Subcutaneous adipose tissue (tissue), 4 donors: ENCODE measurements around the gene GRIN2A. TPM values are rescaled to one million over a fixed set of nuclear protein-coding genes. Genes with fewer than 3 reads are reported as not detected.

Experiments
- total RNA-seq, 4 donors: library from RNA; depleted of rRNA; stranded (reverse); fragments of >200 nt; gene quantifications; one replicate each; pipeline ENCODE4 v1.1.0, GENCODE V29; 2016
- TF ChIP-seq, protein P1 (sequence below): fragments of 450-650 bp; IDR thresholded peaks from one replicate; pipeline ENCODE4 v1.5.1; 2016; ENCODE audit warnings: low read depth, mild to moderate bottlenecking, control low read depth, antibody characterized with exemption, moderate library complexity

GRIN2A gene
- total RNA-seq, 4 donors from 2014 or later, result under 0.01 to 0.19 (median 0.17) TPM; not detected in 1

DNA sequence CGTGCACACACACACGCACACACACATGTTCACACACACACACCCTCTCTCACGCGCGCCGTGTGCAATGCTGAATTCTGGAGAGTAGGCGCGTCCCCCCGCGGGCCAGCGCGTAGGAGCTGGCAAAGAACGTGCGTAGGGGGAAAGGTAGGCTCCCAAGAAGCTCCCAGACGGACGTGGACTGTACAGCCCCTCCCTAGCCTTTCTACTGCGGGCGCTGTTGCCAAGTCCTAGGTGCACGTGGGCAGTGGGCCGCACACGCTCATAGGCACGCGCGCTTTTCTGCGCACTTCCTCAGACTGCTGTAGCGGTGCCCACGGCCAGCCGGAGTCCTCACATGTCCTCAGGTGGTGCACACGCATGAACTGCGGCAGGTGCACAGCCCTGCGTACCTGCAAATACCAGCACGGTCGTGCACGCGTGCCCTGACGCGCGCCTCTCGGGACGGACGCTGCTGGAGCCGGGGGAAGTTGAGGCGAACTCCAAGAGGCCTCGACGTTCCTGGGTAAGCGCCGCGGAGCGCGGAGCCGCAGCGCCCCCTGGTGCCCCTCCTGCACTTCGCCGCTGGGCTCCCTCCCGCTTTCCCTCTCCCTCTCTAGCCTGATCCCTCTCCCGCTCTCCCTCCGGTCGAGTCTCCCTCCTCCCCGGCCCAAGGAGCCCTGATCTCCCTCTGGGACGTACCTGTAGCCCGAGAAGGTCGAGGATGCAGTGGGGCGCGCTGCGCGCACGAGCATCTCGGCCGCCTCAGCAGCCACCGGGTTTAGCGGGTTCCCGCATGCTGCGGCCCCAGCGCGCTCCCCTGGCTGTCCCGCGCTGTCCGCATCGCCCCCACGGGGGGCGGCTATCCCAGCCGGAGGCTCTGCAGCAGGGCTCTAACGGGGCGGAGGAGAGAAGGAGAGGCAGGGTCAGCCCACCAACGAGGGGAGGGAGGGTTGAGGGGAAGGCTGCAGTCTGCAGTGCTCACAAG is 749 bp downstream of the GRIN2A start:
- TF ChIP-seq, protein P1, sequence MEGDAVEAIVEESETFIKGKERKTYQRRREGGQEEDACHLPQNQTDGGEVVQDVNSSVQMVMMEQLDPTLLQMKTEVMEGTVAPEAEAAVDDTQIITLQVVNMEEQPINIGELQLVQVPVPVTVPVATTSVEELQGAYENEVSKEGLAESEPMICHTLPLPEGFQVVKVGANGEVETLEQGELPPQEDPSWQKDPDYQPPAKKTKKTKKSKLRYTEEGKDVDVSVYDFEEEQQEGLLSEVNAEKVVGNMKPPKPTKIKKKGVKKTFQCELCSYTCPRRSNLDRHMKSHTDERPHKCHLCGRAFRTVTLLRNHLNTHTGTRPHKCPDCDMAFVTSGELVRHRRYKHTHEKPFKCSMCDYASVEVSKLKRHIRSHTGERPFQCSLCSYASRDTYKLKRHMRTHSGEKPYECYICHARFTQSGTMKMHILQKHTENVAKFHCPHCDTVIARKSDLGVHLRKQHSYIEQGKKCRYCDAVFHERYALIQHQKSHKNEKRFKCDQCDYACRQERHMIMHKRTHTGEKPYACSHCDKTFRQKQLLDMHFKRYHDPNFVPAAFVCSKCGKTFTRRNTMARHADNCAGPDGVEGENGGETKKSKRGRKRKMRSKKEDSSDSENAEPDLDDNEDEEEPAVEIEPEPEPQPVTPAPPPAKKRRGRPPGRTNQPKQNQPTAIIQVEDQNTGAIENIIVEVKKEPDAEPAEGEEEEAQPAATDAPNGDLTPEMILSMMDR, result no peak

DNA sequence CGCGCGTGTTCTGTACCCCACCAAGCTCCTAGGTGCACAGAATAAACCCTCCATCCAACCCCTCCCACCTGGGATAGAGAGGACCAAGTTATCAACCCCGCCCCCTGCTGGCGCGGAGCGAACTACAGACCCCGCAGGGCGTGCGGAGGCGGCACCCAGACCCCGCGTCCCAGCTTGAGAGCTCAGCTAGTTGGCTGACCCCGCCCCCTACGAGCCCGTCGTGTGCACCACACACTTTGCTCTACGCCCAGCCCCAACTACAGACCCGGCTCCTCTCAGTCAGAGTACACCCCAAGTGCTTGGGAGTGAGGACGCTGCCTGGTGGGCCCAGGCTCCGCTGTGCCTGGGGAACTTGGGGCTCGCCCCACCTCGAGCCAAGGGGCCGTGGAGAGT is 1.5 kb downstream of the GRIN2A start:
- TF ChIP-seq, protein P1, result no peak

DNA sequence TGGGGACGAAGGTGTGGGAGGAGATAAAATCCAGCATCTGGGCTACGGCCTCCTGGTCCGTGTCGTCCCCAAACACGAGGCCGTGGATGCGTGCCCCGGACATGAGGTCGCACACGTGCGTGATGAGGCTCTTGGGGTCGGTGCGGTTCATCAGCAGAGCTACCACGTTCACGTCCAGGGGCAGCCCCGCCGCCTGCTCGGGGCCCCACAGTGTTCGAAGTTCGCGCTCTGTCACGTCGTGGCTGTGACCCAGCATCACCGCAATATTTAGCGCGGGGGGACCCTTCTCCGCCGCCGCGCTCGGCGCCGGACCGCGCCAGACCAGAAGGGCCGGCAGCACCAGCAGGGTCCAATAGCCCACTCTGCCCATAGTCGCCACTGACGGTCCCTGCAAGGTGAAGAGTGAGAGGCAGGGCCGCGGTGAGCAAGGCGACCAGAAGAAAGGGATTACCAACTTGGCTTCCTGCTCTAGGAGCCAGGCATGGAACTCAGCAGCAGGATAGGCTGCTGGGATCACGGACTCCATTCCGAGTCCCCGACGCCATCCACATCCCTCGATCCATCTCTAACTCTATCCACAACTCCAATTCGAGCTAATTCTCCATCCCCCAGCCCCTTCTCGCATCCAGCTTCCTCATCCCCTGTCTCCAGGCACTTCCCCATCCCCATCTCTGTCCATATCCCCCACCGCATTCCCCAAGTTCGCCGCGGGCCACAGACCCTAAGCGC is 2.0 kb downstream of the GRIN2A start:
- TF ChIP-seq, protein P1, result no peak

DNA sequence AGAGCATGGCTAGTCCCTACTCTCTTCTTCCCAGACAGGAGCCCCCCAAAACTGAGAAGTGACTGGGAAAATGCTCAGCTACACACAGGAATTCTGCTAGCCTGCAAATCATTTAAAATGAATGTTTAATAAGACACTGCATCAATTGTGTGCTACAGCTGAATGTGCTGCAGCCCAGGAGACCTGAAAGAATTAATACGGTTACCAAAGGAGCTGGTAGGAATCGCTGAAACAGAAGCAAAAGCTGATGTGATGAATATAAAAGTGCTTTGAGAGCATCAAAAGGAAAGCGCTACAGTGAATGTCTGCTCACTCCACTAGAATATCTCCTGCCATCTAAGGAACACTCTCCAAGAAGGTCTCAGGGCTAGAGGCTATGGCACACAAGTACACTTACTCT is 3.7 kb downstream of the GRIN2A start:
- TF ChIP-seq, protein P1, result no peak

DNA sequence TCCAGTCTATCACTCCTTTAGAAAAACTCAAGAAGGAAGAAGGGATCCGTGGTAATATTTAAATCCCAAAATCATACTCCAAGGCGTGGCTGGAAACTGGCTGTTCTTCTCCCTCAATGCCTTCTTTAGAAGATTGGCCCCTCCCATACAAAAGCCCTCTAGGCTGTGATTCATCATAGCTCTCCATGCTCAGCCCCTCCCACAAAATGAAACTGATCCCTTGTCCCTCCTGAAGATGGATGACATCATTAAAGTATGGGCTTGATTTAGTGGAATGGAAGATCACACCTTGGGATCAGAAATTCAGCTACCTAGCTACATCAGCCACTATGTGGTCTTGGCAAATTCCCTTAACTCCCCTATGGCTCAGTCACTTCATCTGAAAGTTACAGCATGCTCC is 4.1 kb downstream of the GRIN2A start:
- TF ChIP-seq, protein P1, result no peak

DNA sequence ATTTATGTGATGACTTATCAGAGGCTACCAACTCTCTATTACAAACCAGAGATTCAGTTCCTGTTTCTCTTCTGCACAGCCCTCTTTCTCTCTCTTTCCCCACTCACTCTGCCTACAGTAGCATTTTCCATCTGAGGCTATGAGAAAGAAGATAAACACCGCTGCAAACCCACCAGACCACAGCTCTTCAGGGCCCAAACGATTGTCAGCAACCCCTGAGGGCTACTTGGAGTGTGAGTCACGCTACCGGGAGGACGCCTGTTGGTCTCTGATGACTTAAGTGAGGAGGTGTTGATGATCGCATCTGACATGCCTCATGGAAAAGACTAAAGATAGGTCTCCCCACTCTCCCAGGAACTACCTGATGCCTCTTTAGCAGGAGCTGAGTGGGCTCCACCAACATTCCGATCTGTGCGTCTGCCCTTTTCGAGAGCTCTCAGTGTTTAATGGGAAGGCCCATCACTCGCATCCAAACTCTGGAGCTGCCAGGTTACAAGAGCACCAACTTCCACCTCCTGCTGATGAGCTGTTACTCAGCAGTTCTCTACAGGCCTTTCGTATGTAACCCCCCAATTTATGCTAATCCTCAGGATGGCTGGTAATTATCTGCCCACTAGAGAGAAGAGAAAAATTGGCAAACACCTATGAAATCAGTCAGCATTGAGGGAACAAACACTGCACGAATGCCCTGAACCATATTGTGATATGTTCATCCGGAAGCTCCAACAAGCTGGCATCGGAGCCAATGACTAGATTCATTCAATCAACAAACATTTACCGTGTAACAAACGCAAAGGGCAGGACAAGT is 9.2 kb downstream of the GRIN2A start:
- TF ChIP-seq, protein P1, result no peak
